Measurements from ENCODE around the gene CCSER1.

CCSER1 gene

DNA sequence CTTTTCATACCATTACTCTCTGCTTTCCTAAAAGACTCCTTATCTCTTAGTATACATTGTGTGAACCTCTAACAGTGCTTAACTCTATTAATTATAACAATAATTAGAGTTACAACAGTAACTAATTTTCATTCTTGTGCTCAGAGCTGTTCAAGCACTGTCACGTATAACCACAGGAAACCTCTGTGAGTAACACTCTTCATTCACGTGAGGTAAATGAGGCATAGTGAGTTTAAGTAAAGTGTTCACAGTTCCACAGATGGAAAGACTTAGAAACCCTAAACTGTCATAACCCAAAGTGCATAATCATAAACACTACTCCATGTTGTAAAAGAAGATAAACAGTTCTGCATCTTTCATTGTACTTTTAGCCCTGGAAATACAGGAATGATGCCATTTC, 222.4 kb downstream of the CCSER1 start:
- no peaks in the 10 kb centered on the region for H3K9me2 ChIP-seq (replicated peaks; ENCODE audit: insufficient read depth, low read length)

DNA sequence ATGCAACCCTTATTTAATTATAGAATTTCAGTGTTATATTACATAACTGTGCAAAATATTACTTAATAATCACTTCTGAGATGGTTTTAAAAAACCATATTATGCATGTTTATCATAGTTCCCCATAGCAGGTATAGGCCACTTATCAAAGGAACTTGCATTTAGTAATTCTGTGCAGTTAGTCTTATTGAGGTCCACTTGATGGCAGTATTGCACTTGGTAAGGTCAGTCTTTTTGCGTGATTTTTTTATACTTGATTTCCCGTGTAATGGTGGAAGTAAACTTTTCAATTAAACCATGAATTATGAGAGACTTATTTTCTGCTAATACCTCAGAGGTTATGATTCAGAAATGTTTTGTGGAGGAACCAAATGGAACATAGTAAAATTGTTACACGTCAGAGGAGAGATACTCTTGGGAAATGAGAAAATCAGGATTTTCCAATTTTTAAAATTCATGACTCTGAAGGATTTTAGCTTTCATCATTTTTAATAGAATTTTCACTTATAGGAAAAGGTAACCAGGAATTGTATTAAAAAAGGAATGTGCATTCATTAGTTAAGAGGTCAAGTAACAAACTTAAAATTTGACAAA, 230.0 kb downstream of the CCSER1 start:
- Histone ChIP-seq H2AFZ (ENCODE audit: low read depth, low read length, severe bottlenecking) (no peak overlapping the region), H3K27me3 (ENCODE audit: low read length) (no peaks in the 10 kb centered on the region), H3K9me2 (replicated peaks; ENCODE audit: insufficient read depth, low read length) (no peaks in the 10 kb centered on the region), H3F3A (ENCODE audit: insufficient read depth) (no peaks in the 10 kb centered on the region), H3K9ac (ENCODE audit: low read length) (no peak overlapping the region), H3K9me3 (ENCODE audit: insufficient read depth, low read length) (no peaks in the 10 kb centered on the region), H3K36me3 (ENCODE audit: low read length) (no peaks in the 10 kb centered on the region), H3K27ac (ENCODE audit: low read depth, low read length) (no peak overlapping the region), H3K4me2 (ENCODE audit: low read depth, low read length, poor library complexity, severe bottlenecking) (no peak overlapping the region), H4K20me1 (ENCODE audit: low read depth, low read length) (no peaks in the 10 kb centered on the region), H3K79me2 (ENCODE audit: insufficient read depth, low read length) (no peaks in the 10 kb centered on the region), H3K4me3 (ENCODE audit: insufficient read depth, low read length, poor library complexity, severe bottlenecking) (no peak overlapping the region)
- no peak for TF ChIP-seq EZH2phosphoT487 (conservative IDR thresholded peaks at IDR 0.05; ENCODE audit: low read length)
- TF ChIP-seq, protein P1, sequence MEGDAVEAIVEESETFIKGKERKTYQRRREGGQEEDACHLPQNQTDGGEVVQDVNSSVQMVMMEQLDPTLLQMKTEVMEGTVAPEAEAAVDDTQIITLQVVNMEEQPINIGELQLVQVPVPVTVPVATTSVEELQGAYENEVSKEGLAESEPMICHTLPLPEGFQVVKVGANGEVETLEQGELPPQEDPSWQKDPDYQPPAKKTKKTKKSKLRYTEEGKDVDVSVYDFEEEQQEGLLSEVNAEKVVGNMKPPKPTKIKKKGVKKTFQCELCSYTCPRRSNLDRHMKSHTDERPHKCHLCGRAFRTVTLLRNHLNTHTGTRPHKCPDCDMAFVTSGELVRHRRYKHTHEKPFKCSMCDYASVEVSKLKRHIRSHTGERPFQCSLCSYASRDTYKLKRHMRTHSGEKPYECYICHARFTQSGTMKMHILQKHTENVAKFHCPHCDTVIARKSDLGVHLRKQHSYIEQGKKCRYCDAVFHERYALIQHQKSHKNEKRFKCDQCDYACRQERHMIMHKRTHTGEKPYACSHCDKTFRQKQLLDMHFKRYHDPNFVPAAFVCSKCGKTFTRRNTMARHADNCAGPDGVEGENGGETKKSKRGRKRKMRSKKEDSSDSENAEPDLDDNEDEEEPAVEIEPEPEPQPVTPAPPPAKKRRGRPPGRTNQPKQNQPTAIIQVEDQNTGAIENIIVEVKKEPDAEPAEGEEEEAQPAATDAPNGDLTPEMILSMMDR (IDR thresholded peaks at IDR 0.05; ENCODE audit: insufficient read depth, low read length, poor library complexity, severe bottlenecking): no peak

More for the DNA sequence above, 222.4 kb downstream of the CCSER1 start:
- no peaks in the 10 kb centered on the region for H3K36me3 ChIP-seq (ENCODE audit: low read length)
- H3K4me3 ChIP-seq (ENCODE audit: insufficient read depth, low read length, poor library complexity, severe bottlenecking): no peak overlapping the region
- no peaks in the 10 kb centered on the region for H3F3A ChIP-seq (ENCODE audit: insufficient read depth)
- H3K9ac ChIP-seq (ENCODE audit: low read length): no peak overlapping the region
- H3K4me2 ChIP-seq (ENCODE audit: low read depth, low read length, poor library complexity, severe bottlenecking): no peak overlapping the region
- no peaks in the 10 kb centered on the region for H4K20me1 ChIP-seq (ENCODE audit: low read depth, low read length)
- no peaks in the 10 kb centered on the region for H3K9me3 ChIP-seq (ENCODE audit: insufficient read depth, low read length)
- no peak overlapping the region for H3K27ac ChIP-seq (ENCODE audit: low read depth, low read length)
- H3K79me2 ChIP-seq (ENCODE audit: insufficient read depth, low read length): no peaks in the 10 kb centered on the region
- H2AFZ ChIP-seq (ENCODE audit: low read depth, low read length, severe bottlenecking): no peak overlapping the region
- TF ChIP-seq EZH2phosphoT487 (conservative IDR thresholded peaks at IDR 0.05; ENCODE audit: low read length): no peak
- TF ChIP-seq, protein P1 (IDR thresholded peaks at IDR 0.05; ENCODE audit: insufficient read depth, low read length, poor library complexity, severe bottlenecking): no peak
- no peaks in the 10 kb centered on the region for H3K27me3 ChIP-seq (ENCODE audit: low read length)

DNA sequence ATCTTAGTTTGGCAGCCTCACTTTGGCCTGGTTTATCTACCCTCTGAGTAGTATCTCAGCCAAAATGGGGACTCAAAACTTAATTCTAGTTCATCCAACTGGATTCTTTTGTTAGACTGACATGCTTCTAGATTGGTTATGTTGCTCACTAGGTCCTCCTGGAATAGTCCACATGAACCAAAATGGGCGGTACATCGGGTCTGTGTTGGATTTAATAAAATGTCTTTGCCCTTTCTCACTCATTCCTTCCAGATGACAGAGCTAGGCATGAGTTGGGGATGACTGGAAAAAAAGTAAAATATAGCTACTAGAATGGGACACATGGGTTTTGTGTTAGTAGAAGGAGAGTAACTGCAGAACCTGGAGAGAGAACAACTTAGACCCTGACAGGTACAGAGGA, 247.9 kb downstream of the CCSER1 start:
- Histone ChIP-seq H3K27me3 (ENCODE audit: low read length) (no peaks in the 10 kb centered on the region), H2AFZ (ENCODE audit: low read depth, low read length, severe bottlenecking) (no peak overlapping the region), H3K79me2 (ENCODE audit: insufficient read depth, low read length) (no peaks in the 10 kb centered on the region), H4K20me1 (ENCODE audit: low read depth, low read length) (no peaks in the 10 kb centered on the region), H3K9ac (ENCODE audit: low read length) (no peak overlapping the region), H3K9me2 (replicated peaks; ENCODE audit: insufficient read depth, low read length) (no peaks in the 10 kb centered on the region), H3K36me3 (ENCODE audit: low read length) (no peaks in the 10 kb centered on the region), H3K4me2 (ENCODE audit: low read depth, low read length, poor library complexity, severe bottlenecking) (no peak overlapping the region), H3K27ac (ENCODE audit: low read depth, low read length) (no peak overlapping the region), H3K9me3 (ENCODE audit: insufficient read depth, low read length) (no peaks in the 10 kb centered on the region), H3K4me3 (ENCODE audit: insufficient read depth, low read length, poor library complexity, severe bottlenecking) (no peak overlapping the region), H3F3A (ENCODE audit: insufficient read depth) (no peaks in the 10 kb centered on the region)
- TF ChIP-seq, protein P1 (IDR thresholded peaks at IDR 0.05; ENCODE audit: insufficient read depth, low read length, poor library complexity, severe bottlenecking): no peak
- no peak for TF ChIP-seq EZH2phosphoT487 (conservative IDR thresholded peaks at IDR 0.05; ENCODE audit: low read length)

All from SU-DHL-6 (cell line).